GM23338 (cell line): ENCODE measurements around the gene MARCHF9. TPM values are rescaled to one million over a fixed set of nuclear protein-coding genes. Genes with fewer than 3 reads are reported as not detected.
A peak's percentile ranks its signal among the peaks of the same experiment; 100 is the strongest.

ENCODE experiments used
- ATAC-seq: fragments of 200-7000 bp; cut with Tn5 transposase; 3 replicates; pipeline ENCODE4 v1.9.1; 2020
- DNase-seq: peaks from one replicate; pipeline ENCODE4 v3.0.0-alpha.2; 2015; ENCODE audit warnings: low spot score
- H2AFZ ChIP-seq: fragments of 200-600 bp; sonication (generic); 2 replicates; pipeline ENCODE4 v1.8.0; 2016; ENCODE audit warnings: antibody characterized with exemption, mild to moderate bottlenecking, moderate library complexity
- H3F3A ChIP-seq: fragments of 200-600 bp; sonication (generic); replicated peaks from 2 replicates; pipeline ENCODE4 v1.8.0; 2017; ENCODE audit warnings: antibody characterized with exemption, mixed run types, low read depth
- H3K27ac ChIP-seq: fragments of 200-600 bp; sonication (generic); 2 replicates; pipeline ENCODE4 v1.6.1; 2016; ENCODE audit warnings: low read depth
- H3K27me3 ChIP-seq: fragments of 200-600 bp; sonication (generic); 2 replicates; pipeline ENCODE4 v1.8.0; 2016; ENCODE audit warnings: mild to moderate bottlenecking, mixed run types, moderate library complexity; ENCODE audit not compliant: insufficient read depth
- H3K36me3 ChIP-seq: fragments of 200-600 bp; sonication (generic); 2 replicates; pipeline ENCODE4 v1.8.0; 2016; ENCODE audit warnings: mild to moderate bottlenecking; ENCODE audit not compliant: insufficient read depth
- H3K4me1 ChIP-seq: fragments of 200-600 bp; sonication (generic); 2 replicates; pipeline ENCODE4 v1.8.0; 2016; ENCODE audit warnings: mild to moderate bottlenecking, moderate library complexity; ENCODE audit not compliant: insufficient read depth
- H3K4me2 ChIP-seq: fragments of 200-600 bp; sonication (generic); 2 replicates; pipeline ENCODE4 v1.7.1; 2017; ENCODE audit warnings: mixed run types
- H3K4me3 ChIP-seq: fragments of 200-600 bp; sonication (generic); 2 replicates; pipeline ENCODE4 v1.6.1; 2016; ENCODE audit warnings: mixed run types
- H3K79me2 ChIP-seq: fragments of 200-600 bp; sonication (generic); replicated peaks from 2 replicates; pipeline ENCODE4 v1.8.0; 2017; ENCODE audit warnings: mild to moderate bottlenecking; ENCODE audit not compliant: insufficient read depth
- H3K9me2 ChIP-seq: fragments of 200-600 bp; sonication (generic); 2 replicates; pipeline ENCODE4 v1.8.0; 2017; ENCODE audit not compliant: insufficient read depth
- H4K20me1 ChIP-seq: fragments of 200-600 bp; sonication (generic); replicated peaks from 2 replicates; pipeline ENCODE4 v1.8.0; 2017; ENCODE audit warnings: mild to moderate bottlenecking; ENCODE audit not compliant: insufficient read depth
- H3K27ac Mint-ChIP-seq: 2 replicates; pipeline ENCODE4 v1.8.0; 2020; ENCODE audit warnings: inconsistent platforms, mild to moderate bottlenecking, moderate library complexity, mixed read lengths
- H3K27me3 Mint-ChIP-seq: 3 replicates; pipeline ENCODE4 v1.8.0; 2022; ENCODE audit warnings: low read depth, mild to moderate bottlenecking, moderate library complexity, mixed read lengths, inconsistent platforms; ENCODE audit not compliant: insufficient read depth, poor library complexity
- H3K36me3 Mint-ChIP-seq: 3 replicates; pipeline ENCODE4 v1.8.0; 2021; ENCODE audit warnings: low read depth, mild to moderate bottlenecking, inconsistent platforms, moderate library complexity, mixed read lengths
- H3K4me1 Mint-ChIP-seq: 3 replicates; pipeline ENCODE4 v1.8.0; 2020; ENCODE audit warnings: mild to moderate bottlenecking, inconsistent platforms, mixed read lengths
- H3K4me3 Mint-ChIP-seq: 3 replicates; pipeline ENCODE4 v1.8.0; 2021; ENCODE audit warnings: moderate library complexity, mild to moderate bottlenecking, inconsistent platforms, mixed read lengths
- H3K9me3 Mint-ChIP-seq: 3 replicates; pipeline ENCODE4 v1.8.0; 2020; ENCODE audit warnings: moderate library complexity, mild to moderate bottlenecking, inconsistent platforms, mixed read lengths
- CREB1 ChIP-seq: fragments of 250-450 bp; sonication (Bioruptor Pico); IDR thresholded peaks from 2 replicates; pipeline ENCODE4 v1.5.0; 2020; ENCODE audit warnings: low read depth, mild to moderate bottlenecking, moderate library complexity
- CTCF ChIP-seq, 2 experiments: fragments of 200-600 bp in 1 of 2; sonication (generic) in 1 of 2; conservative IDR thresholded peaks; 2 replicates each; pipeline versions ENCODE4 v1.5.1 to v1.6.1; 2016 to 2017; ENCODE audit warnings: antibody characterized with exemption in 2 of 2, low read depth in 2 of 2, mild to moderate bottlenecking in 2 of 2, moderate library complexity in 1 of 2
- EZH2 ChIP-seq: fragments of 200-600 bp; sonication (generic); IDR thresholded peaks from one replicate; pipeline ENCODE4 v1.8.0; 2017; ENCODE audit warnings: antibody characterized with exemption, mild to moderate bottlenecking, low read depth; ENCODE audit not compliant: unreplicated experiment
- EZH2phosphoT487 ChIP-seq: fragments of 200-600 bp; sonication (generic); IDR thresholded peaks from one replicate; pipeline ENCODE4 v1.8.1; 2018; ENCODE audit warnings: antibody characterized with exemption; ENCODE audit not compliant: unreplicated experiment
- JUNB ChIP-seq: IDR thresholded peaks from one replicate; pipeline ENCODE4 v1.6.1; 2016; ENCODE audit warnings: antibody characterized with exemption; ENCODE audit not compliant: unreplicated experiment
- POLR2AphosphoS5 ChIP-seq: IDR thresholded peaks from 2 replicates; pipeline ENCODE4 v1.6.1; 2016; ENCODE audit warnings: antibody characterized with exemption, low read depth
- ZNF114 ChIP-seq: fragments of 250-450 bp; sonication (Bioruptor Pico); IDR thresholded peaks from 2 replicates; pipeline ENCODE4 v1.5.0; 2020; ENCODE audit warnings: mild to moderate bottlenecking, moderate library complexity
- ZNF331 ChIP-seq: fragments of 250-450 bp; sonication (Bioruptor Pico); IDR thresholded peaks from 2 replicates; pipeline ENCODE4 v1.5.0; 2020; ENCODE audit warnings: low read depth, mild to moderate bottlenecking, moderate library complexity
- polyA plus RNA-seq: library from polyadenylated mRNA; unstranded; fragments of >200 nt; fragmentation: Nextera tagmentation; extraction: Ambion mirVana; gene quantifications from 2 replicates; pipeline ENCODE4 v1.2.1, GENCODE V29; 2016
- total RNA-seq: library from RNA; depleted of rRNA; stranded (reverse); fragments of >200 nt; shearing (Covaris generic); gene quantifications from 2 replicates; pipeline ENCODE4 v1.2.3, GENCODE V29; 2014
- TF ChIP-seq, protein P1 (sequence below): fragments of 250-450 bp; sonication (Bioruptor Pico); IDR thresholded peaks from 2 replicates; pipeline ENCODE4 v1.5.0; 2020; ENCODE audit warnings: mild to moderate bottlenecking, moderate library complexity
- TF ChIP-seq, protein P2 (sequence below): IDR thresholded peaks from one replicate; pipeline ENCODE4 v1.6.1; 2018; ENCODE audit warnings: antibody characterized with exemption; ENCODE audit not compliant: unreplicated experiment

Gene MARCHF9
- total and polyA plus RNA-seq, 2 experiments from 2014 or later, result 2.9 to 3.3 TPM

- peak overlapping the region; percentile 87 for H3K4me3 Mint-ChIP-seq
- H3K36me3 Mint-ChIP-seq, result peaks cover 31% of the 10 kb centered on the region
- ATAC-seq (no peak), DNase-seq (no peak)
- Histone ChIP-seq H3K4me3 (peak overlapping the region; percentile 83), H3K79me2 (peaks cover 26% of the 10 kb centered on the region), H3F3A (peaks cover 24% of the 10 kb centered on the region), H3K9me2 (no peaks in the 10 kb centered on the region), H2AFZ (0 out of 2 replicates have a peak overlapping the region, but pooled peaks have one; percentile 96), H4K20me1 (peaks cover 4% of the 10 kb centered on the region; the same call in 1 of the 2 replicates), H3K27ac (no peak overlapping the region), H3K4me2 (peak overlapping the region; percentile 97), H3K4me1 (peaks cover 36% of the 10 kb centered on the region), H3K27me3 (peaks cover 57% of the 10 kb centered on the region), H3K36me3 (no peaks in the 10 kb centered on the region; the same call in 1 of the 2 replicates)
- TF ChIP-seq ZNF331 (CRISPR knock-in tag) (no peak), POLR2AphosphoS5 (no peak), CREB1 (no peak), EZH2 (no peak), EZH2phosphoT487 (no peak), ZNF114 (CRISPR knock-in tag) (no peak), JUNB (no peak), CTCF (conservative IDR thresholded peaks at IDR 0.05; ENCODE audit: low read depth in 2 of 2) (no peak)
- TF ChIP-seq, protein P1, sequence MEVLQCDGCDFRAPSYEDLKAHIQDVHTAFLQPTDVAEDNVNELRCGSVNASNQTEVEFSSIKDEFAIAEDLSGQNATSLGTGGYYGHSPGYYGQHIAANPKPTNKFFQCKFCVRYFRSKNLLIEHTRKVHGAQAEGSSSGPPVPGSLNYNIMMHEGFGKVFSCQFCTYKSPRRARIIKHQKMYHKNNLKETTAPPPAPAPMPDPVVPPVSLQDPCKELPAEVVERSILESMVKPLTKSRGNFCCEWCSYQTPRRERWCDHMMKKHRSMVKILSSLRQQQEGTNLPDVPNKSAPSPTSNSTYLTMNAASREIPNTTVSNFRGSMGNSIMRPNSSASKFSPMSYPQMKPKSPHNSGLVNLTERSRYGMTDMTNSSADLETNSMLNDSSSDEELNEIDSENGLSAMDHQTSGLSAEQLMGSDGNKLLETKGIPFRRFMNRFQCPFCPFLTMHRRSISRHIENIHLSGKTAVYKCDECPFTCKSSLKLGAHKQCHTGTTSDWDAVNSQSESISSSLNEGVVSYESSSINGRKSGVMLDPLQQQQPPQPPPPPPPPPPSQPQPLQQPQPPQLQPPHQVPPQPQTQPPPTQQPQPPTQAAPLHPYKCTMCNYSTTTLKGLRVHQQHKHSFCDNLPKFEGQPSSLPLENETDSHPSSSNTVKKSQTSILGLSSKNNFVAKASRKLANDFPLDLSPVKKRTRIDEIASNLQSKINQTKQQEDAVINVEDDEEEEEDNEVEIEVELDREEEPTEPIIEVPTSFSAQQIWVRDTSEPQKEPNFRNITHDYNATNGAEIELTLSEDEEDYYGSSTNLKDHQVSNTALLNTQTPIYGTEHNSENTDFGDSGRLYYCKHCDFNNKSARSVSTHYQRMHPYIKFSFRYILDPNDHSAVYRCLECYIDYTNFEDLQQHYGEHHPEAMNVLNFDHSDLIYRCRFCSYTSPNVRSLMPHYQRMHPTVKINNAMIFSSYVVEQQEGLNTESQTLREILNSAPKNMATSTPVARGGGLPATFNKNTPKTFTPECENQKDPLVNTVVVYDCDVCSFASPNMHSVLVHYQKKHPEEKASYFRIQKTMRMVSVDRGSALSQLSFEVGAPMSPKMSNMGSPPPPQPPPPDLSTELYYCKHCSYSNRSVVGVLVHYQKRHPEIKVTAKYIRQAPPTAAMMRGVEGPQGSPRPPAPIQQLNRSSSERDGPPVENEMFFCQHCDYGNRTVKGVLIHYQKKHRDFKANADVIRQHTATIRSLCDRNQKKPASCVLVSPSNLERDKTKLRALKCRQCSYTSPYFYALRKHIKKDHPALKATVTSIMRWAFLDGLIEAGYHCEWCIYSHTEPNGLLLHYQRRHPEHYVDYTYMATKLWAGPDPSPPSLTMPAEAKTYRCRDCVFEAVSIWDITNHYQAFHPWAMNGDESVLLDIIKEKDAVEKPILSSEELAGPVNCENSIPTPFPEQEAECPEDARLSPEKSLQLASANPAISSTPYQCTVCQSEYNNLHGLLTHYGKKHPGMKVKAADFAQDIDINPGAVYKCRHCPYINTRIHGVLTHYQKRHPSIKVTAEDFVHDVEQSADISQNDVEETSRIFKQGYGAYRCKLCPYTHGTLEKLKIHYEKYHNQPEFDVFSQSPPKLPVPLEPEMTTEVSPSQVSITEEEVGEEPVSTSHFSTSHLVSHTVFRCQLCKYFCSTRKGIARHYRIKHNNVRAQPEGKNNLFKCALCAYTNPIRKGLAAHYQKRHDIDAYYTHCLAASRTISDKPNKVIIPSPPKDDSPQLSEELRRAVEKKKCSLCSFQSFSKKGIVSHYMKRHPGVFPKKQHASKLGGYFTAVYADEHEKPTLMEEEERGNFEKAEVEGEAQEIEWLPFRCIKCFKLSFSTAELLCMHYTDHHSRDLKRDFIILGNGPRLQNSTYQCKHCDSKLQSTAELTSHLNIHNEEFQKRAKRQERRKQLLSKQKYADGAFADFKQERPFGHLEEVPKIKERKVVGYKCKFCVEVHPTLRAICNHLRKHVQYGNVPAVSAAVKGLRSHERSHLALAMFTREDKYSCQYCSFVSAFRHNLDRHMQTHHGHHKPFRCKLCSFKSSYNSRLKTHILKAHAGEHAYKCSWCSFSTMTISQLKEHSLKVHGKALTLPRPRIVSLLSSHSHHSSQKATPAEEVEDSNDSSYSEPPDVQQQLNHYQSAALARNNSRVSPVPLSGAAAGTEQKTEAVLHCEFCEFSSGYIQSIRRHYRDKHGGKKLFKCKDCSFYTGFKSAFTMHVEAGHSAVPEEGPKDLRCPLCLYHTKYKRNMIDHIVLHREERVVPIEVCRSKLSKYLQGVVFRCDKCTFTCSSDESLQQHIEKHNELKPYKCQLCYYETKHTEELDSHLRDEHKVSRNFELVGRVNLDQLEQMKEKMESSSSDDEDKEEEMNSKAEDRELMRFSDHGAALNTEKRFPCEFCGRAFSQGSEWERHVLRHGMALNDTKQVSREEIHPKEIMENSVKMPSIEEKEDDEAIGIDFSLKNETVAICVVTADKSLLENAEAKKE (CRISPR knock-in tag), result no peak
- TF ChIP-seq, protein P2, sequence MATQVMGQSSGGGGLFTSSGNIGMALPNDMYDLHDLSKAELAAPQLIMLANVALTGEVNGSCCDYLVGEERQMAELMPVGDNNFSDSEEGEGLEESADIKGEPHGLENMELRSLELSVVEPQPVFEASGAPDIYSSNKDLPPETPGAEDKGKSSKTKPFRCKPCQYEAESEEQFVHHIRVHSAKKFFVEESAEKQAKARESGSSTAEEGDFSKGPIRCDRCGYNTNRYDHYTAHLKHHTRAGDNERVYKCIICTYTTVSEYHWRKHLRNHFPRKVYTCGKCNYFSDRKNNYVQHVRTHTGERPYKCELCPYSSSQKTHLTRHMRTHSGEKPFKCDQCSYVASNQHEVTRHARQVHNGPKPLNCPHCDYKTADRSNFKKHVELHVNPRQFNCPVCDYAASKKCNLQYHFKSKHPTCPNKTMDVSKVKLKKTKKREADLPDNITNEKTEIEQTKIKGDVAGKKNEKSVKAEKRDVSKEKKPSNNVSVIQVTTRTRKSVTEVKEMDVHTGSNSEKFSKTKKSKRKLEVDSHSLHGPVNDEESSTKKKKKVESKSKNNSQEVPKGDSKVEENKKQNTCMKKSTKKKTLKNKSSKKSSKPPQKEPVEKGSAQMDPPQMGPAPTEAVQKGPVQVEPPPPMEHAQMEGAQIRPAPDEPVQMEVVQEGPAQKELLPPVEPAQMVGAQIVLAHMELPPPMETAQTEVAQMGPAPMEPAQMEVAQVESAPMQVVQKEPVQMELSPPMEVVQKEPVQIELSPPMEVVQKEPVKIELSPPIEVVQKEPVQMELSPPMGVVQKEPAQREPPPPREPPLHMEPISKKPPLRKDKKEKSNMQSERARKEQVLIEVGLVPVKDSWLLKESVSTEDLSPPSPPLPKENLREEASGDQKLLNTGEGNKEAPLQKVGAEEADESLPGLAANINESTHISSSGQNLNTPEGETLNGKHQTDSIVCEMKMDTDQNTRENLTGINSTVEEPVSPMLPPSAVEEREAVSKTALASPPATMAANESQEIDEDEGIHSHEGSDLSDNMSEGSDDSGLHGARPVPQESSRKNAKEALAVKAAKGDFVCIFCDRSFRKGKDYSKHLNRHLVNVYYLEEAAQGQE, result no peak
- H3K27me3 Mint-ChIP-seq, result peaks cover 56% of the 10 kb centered on the region
- H3K9me3 Mint-ChIP-seq, result no peaks in the 10 kb centered on the region; the same call in 2 of the 3 replicates
- no peak overlapping the region for H3K27ac Mint-ChIP-seq
- peaks cover 39% of the 10 kb centered on the region for H3K4me1 Mint-ChIP-seq
Measured at GRCh38 chr12:57753756-57754337, 1.1 kb upstream of the MARCHF9 start.
